GM21717 (cell line): ENCODE results near the gene PDE4B.
"Not testable (repeated sequence)": the region's sequence is repeated elsewhere in the genome, so short reads cannot be mapped to it uniquely, and the experiment has no call there.

Source experiments
- ATAC-seq: cut with Tn5 transposase; IDR thresholded peaks from one replicate; pipeline ENCODE4 v1.9.1; 2021; ENCODE audit warnings: mild to moderate bottlenecking, moderate library complexity; ENCODE audit not compliant: unreplicated experiment

PDE4B gene

GRCh38 chr1:65949230-65949626, 156.5 kb downstream of the PDE4B start:
- no peak for ATAC-seq

DNA sequence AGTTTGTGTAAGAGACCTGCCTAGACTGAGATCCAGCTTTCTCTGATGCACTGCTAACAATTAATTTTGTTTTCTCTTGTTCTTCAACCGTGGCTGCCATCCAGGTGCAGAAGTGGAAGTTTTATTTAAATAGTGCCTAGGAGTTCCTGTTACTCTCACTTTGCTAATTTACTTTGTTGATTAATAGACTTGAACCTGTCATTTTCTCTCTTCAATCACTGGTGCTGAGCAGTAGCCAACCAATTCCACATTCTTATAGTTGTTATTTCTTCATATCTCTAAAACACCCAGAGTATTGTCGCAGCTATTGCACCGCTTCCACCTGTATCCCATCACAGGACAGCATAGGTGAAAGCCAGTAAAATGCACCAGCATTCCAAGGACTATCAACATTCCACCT, 157.2 kb downstream of the PDE4B start:
- no peak for ATAC-seq

DNA sequence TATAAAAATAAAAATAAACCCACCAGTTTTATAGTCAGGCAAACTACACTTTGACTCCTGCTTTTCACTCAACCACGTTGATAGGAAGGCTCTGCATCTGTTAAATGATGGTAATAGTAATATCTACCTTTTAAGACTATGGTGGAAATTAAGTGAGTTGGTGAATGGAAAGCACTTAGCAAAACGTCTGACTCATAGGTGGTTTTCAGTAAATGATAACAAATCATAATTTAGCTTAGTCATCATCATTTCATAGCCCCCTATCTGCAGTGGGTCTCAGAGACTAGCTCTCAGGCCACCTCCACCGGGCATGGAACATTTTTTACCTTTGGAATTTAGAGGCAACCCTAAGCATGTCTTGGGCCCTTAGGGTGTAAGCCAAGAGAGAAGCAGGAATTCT, 160.0 kb downstream of the PDE4B start:
- no peak for ATAC-seq

DNA sequence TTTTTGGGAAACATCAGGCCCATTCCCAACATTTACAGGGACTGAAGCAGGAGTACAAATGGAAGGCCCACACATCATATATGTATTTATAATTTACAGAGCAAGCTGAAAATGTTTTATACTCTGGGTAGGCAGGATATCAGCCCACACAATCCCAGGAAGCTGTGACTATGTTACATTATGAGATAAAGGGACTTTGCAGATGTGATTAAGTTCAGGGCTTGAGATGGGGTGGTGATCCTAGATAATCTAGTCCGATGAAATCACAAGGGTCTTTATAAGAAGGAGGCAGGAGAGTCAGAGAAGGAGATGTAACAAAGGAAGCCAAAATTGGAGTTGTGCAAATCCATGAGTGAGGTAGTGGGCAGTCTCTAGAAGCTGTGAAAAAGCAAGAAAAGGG, 160.5 kb downstream of the PDE4B start:
- ATAC-seq: no peak

DNA sequence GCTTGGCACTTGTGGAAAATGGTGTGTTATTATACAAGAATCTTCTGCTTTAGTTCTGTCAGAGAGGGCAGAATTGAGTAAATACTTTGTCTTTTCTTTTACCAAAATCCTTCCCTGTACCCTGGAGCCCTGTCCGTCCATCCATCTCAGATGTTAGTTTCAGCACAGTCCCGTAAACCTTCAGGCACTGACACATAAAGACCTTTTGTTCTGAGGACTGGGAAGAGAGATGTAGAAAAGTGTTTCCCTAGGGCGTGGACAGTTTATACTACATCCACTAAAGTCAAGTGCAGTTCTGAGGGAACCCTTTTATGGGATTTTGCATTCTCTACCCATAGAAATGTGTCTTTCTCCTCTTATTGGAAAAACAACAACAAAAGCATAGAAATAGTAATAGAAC, 162.4 kb downstream of the PDE4B start:
- ATAC-seq: no peak

GRCh38 chr1:65955503-65955902, 162.8 kb downstream of the PDE4B start:
- ATAC-seq: no peak

- ATAC-seq: no peak
Measured at GRCh38 chr1:65958561-65959350, 166.1 kb downstream of the PDE4B start.

- ATAC-seq: no peak
Measured at GRCh38 chr1:65959896-65960567, 167.3 kb downstream of the PDE4B start.

DNA sequence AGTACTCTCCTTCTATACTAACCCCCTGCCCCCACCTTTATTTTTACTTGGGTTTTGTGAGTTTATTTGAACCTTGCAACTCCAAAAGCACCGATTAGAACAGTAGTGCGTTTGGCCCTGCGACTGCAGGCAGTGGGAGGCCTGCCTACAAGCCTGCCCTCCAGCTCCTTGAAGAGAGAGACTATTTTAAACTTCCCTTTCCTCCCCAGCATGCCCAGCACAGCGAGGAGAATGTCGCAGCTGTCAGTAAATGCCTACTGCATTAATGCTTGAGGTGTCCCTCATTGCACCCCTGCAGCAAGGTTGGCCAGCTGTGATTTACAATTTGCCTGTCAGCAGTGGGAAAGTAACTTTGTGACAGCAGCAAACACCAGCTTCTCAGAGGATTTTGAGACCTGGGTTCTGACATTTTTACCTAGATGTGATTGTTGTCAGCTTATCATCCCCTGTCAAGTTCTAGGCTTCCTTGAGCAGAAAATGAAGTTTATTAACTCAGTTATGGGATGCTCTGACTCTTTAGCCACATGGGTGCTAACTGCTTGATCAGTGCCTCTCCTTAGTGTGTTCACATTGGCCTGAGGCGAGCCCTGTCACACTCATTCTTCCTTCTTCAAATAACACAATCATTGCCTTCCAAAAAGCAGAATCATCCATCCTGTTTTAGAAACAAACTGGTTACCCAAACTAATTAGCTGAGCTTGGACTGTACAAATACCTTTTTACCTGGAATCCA, 170.6 kb downstream of the PDE4B start:
- ATAC-seq: no peak

GRCh38 chr1:65964123-65964522, 171.4 kb downstream of the PDE4B start:
- ATAC-seq: no peak

- ATAC-seq: no peak
Measured at GRCh38 chr1:65965112-65965996, 172.7 kb downstream of the PDE4B start.

- not testable (repeated sequence) for ATAC-seq
Measured at GRCh38 chr1:65967492-65967891, 174.8 kb downstream of the PDE4B start.

- ATAC-seq: no peak
Measured at GRCh38 chr1:65971547-65971946, 178.9 kb downstream of the PDE4B start.

- no peak for ATAC-seq
Measured at GRCh38 chr1:65975708-65976107, 183.0 kb downstream of the PDE4B start.

DNA sequence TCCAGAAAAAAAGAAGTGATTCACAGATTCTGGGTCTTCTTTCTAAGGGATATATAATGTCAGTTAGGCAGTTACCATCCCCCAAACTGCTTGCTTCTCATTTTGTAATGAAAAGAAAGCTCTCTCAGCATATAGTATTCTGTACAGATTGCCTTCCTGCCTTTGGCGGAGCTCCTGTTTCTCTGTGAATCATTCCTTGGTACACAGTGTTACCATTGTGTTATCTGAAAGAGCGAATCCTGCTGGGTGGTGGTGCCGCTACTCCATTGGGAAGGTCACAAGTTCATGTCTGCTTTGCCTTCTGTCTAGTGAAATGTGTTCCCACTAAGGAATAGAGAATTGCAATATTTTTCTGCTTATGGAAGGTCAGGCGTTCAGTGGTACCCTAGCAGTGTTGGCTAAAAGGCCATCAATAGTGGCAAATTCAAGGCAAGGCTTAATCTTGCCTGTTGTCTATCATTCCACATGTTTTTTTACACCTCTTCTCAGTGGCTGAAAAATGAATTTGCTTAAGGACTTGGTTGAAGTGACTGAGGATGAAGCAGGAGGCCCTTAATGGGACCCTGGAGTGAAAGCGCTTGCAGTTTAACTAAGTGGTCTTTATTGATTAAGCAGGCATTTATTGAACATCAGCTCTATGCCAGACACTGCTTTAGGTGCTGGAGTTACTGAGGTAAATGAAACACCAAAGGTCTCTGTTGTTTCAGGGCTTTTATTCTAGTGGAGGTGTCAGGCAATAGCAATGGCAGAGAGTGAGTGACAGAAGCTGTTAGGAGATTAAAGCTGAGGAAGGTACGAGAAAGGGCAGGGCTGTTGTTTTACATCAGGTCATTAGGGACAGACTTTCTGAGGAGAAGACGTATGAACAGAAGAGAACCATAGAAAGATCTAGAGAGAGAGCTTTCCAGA, 186.7 kb downstream of the PDE4B start:
- ATAC-seq: no peak

DNA sequence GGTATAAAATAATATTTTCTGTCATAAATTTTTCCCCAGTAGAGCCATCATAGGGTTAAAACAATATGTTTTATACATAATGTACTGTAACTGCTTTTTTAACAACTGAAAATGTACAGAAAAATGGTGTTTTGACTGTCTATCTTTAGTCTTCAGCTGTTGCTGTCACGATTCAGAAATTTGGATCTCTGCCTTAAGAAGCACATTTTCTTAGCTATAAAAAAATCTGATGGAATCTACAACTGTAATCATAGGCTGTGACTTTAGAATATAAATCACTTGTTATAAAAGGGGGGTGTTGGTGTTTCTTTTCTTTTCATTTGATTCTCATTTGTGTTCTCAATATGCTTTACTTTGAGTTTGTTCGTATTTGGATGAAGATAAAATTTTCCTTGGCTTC, 187.5 kb downstream of the PDE4B start:
- ATAC-seq: no peak

GRCh38 chr1:65983500-65983899, 190.8 kb downstream of the PDE4B start:
- no peak for ATAC-seq

- ATAC-seq: no peak
Measured at GRCh38 chr1:65985393-65986066, 192.8 kb downstream of the PDE4B start.

- no peak for ATAC-seq
Measured at GRCh38 chr1:65986146-65986545, 193.5 kb downstream of the PDE4B start.
